Ovary (tissue), 3 donors: ENCODE data around the gene SEC16B.

Experiments used
- CTCF ChIP-seq, 3 donors: fragments of 450-650 bp in 2 of 3; fragments of 200-600 bp in 1 of 3; IDR thresholded peaks; one replicate each; pipeline versions ENCODE4 v1.5.1 to v1.8.0; 2016 to 2022; ENCODE audit warnings: antibody characterized with exemption in 3 of 3, mild to moderate bottlenecking in 1 of 3
- EP300 ChIP-seq: sonication (generic); formaldehyde crosslinking; IDR thresholded peaks from one replicate; pipeline ENCODE4 v1.6.1; 2017; ENCODE audit warnings: antibody characterized with exemption
- POLR2A ChIP-seq: fragments of 450-650 bp; IDR thresholded peaks from one replicate; pipeline ENCODE4 v1.6.1; 2017; ENCODE audit warnings: antibody characterized with exemption, mild to moderate bottlenecking, moderate library complexity
- donor health status: DM: no; HTN: no; CAD: no.

GRCh38 chr1:177937174-177937770, 32.6 kb downstream of the SEC16B start:
- TF ChIP-seq CTCF (IDR thresholded peaks at IDR 0.05): no peak
- no peak for TF ChIP-seq POLR2A
- no peak for TF ChIP-seq EP300
